Bladder microvascular endothelial cell (primary cell): ENCODE results near the gene PHACTR2. TPM values are rescaled to one million over a fixed set of nuclear protein-coding genes. Genes with fewer than 3 reads are reported as not detected.

ENCODE experiments used
- total RNA-seq: library from RNA; depleted of rRNA; stranded (reverse); fragments of >200 nt; gene quantifications from 2 replicates; pipeline ENCODE4 v1.2.3, GENCODE V29; 2014

The PHACTR2 gene
- 88.2 and 136 TPM in 2 replicates for total RNA-seq

GRCh38 chr6:143677891-143678791 is at the start of gene PHACTR2:
Gene PHACTR2, plus strand, starts transcription at chr6:143677965. Its CDS starts 199 bp downstream, at chr6:143678164.

DNA sequence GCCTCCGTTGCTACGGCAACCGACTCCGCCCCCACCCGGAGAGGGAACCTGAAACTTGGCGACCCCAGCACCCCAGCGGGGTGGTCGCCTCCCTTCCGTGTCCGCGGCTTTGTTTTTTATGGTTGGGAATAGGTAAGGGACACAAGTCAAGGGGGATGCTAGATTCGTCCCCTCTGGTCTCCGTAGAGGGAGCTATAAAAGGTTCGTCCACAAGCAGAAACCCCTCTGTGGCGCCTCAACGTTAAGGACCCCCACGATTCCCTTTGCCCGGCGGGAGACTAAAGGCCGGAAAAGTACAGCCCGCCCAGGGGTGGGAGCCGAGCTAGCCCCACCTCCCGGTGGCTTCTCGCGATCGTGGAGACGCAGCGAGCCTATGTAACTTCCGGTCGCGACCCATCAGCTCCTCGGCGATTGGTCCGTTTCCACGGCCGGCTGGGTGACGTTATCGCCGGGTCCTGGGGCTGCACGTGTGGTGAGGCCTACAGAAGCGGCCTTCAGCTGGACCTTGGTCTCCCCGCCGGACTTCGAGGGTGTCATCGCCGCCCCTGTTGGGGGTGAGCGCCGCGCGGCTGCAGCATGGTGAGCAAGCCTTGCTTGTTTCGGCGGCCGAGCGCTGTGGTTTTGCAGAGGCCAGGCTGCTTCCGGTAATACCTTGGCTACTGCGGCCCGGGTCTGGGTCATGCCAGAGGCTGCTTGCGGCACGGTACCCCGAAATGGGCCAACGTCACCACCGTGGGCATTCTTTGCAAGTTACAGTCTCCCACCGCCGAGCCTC is 165.3 kb downstream of the PHACTR2 start, which contains the start of gene LTV1:
Gene LTV1, plus strand, starts transcription at position 437 of the 775 bp plus-strand sequence. Its CDS starts 140 bp downstream, at position 577.

GRCh38 chr6:143864234-143864633 is 186.5 kb downstream of the PHACTR2 start, which contains the start of gene ZC2HC1B:
Gene ZC2HC1B, plus strand, starts transcription at chr6:143864474. Its CDS starts 66 bp downstream, at chr6:143864540.

Other genes starting within 250 kb of the PHACTR2 start
- gene ADAT2, start 227.3 kb upstream of the PHACTR2 start, total RNA-seq = 2.4 and 4.8 TPM in 2 replicates
- gene PEX3, start 227.2 kb upstream of the PHACTR2 start, total RNA-seq = 10.2 and 22.0 TPM in 2 replicates
- gene FUCA2, start 166.2 kb upstream of the PHACTR2 start, total RNA-seq = 29.5 and 31.1 TPM in 2 replicates
- 12.6 and 27.4 TPM in 2 replicates for gene LTV1, start 165.4 kb downstream of the PHACTR2 start, total RNA-seq
- gene ZC2HC1B, start 186.5 kb downstream of the PHACTR2 start, total RNA-seq = not detected in 2 replicates